ENCODE data around the gene MED29. TPM values are rescaled to one million over a fixed set of nuclear protein-coding genes. Genes with fewer than 3 reads are reported as not detected.

Gene MED29
- total RNA-seq, 1 experiment from 2014 or later = 32.0 TPM

DNA sequence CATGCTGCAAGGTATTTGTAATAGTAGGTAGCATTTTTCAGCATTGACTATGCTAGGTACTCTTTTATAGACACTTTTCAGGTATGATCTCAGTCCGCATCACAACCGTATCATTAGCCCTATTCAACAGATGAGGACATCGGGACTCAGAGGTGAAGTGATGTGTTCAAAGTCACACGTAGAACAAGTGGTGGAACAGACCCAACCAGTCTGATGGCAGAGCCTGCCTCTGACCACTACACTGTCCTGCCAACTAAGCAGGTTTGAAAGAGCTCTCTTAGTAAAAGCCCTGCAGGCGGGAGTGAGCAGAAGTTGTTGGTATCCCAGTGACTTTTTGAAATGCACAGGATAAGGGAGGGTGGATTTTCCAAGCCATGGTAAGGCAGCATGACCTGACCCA, 20.4 kb upstream of the MED29 start:
- Histone ChIP-seq H3K27ac (ENCODE audit: low read depth, low read length) (no peak overlapping the region), H3K79me2 (ENCODE audit: insufficient read depth, low read length) (no peaks in the 10 kb centered on the region), H3K4me3 (replicated peaks in 1 of 2; ENCODE audit: low read depth in 1 of 2, low read length in 2 of 2) (no peak overlapping the region), H3K36me3 (ENCODE audit: control insufficient read depth in 1 of 2, insufficient read depth in 2 of 2, low read length in 2 of 2) (peaks cover 26 to 46% of the 10 kb centered on the region in 2 experiments), H3K4me2 (ENCODE audit: low read length) (no peak overlapping the region), H3K9me2 (ENCODE audit: insufficient read depth) (no peaks in the 10 kb centered on the region), H3K4me1 (ENCODE audit: control insufficient read depth in 1 of 2, insufficient read depth in 2 of 2, low read length in 2 of 2) (no peaks in the 10 kb centered on the region), H3K27me3 (ENCODE audit: insufficient read depth, low read length) (no peaks in the 10 kb centered on the region), H3K9ac (ENCODE audit: low read length) (no peak overlapping the region), H3K9me3 (ENCODE audit: control insufficient read depth in 1 of 2, insufficient read depth in 1 of 2, low read depth in 1 of 2, low read length in 2 of 2) (no peaks in the 10 kb centered on the region), H2AFZ (ENCODE audit: low read depth, low read length, poor library complexity, severe bottlenecking) (no peak overlapping the region), H4K20me1 (ENCODE audit: insufficient read depth) (no peaks in the 10 kb centered on the region)
- no TSS peak for BruUV-seq (replicated peaks)
- RAD21 ChIA-PET (ENCODE audit: low non-redundant PET in 1 of 2, low total read pairs in 2 of 2, uncharacterized antibody in 2 of 2, unreplicated experiment in 2 of 2) = no interaction called here
- DNase-seq (ENCODE audit: low read depth, low spot score) (no peak), ATAC-seq (no peak)
- POLR2A ChIA-PET = interaction anchor here (0.6 kb wide), 1 partner anchor 1104 kb away, joined by 3 read pairs; no protein-coding TSS in a partner anchor
- no peak for TF ChIP-seq RAD21 (IDR thresholded peaks at IDR 0.05; ENCODE audit: low read depth)
- no peak for TF ChIP-seq ELF1 (IDR thresholded peaks at IDR 0.05; ENCODE audit: borderline replicate concordance, low read depth)
- no peak for TF ChIP-seq SRF (IDR thresholded peaks at IDR 0.05; ENCODE audit: low read depth)
- no peak for TF ChIP-seq SP1 (IDR thresholded peaks at IDR 0.05; ENCODE audit: low read depth)
- TF ChIP-seq FOSL1 (IDR thresholded peaks at IDR 0.05; ENCODE audit: low read depth) = no peak
- no peak for TF ChIP-seq EZH2phosphoT487 (IDR thresholded peaks at IDR 0.05; ENCODE audit: borderline replicate concordance)
- TF ChIP-seq, protein P1, sequence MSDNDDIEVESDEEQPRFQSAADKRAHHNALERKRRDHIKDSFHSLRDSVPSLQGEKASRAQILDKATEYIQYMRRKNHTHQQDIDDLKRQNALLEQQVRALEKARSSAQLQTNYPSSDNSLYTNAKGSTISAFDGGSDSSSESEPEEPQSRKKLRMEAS (IDR thresholded peaks at IDR 0.05) = no peak
- no peak for TF ChIP-seq TCF7L2 (IDR thresholded peaks at IDR 0.05; ENCODE audit: borderline replicate concordance, extremely low read depth, insufficient read depth, insufficient read length)
- TF ChIP-seq YY1 (IDR thresholded peaks at IDR 0.05; ENCODE audit: extremely low read depth, insufficient replicate concordance, low read depth, low read length) = no peak
- TF ChIP-seq, protein P2, sequence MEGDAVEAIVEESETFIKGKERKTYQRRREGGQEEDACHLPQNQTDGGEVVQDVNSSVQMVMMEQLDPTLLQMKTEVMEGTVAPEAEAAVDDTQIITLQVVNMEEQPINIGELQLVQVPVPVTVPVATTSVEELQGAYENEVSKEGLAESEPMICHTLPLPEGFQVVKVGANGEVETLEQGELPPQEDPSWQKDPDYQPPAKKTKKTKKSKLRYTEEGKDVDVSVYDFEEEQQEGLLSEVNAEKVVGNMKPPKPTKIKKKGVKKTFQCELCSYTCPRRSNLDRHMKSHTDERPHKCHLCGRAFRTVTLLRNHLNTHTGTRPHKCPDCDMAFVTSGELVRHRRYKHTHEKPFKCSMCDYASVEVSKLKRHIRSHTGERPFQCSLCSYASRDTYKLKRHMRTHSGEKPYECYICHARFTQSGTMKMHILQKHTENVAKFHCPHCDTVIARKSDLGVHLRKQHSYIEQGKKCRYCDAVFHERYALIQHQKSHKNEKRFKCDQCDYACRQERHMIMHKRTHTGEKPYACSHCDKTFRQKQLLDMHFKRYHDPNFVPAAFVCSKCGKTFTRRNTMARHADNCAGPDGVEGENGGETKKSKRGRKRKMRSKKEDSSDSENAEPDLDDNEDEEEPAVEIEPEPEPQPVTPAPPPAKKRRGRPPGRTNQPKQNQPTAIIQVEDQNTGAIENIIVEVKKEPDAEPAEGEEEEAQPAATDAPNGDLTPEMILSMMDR (IDR thresholded peaks at IDR 0.05 in 2 of 3, conservative IDR thresholded peaks at IDR 0.05 in 1 of 3; ENCODE audit: borderline replicate concordance in 1 of 3, insufficient read depth in 1 of 3, low read depth in 2 of 3, low read length in 2 of 3) = no peak
- TF ChIP-seq POLR2A (IDR thresholded peaks at IDR 0.05; ENCODE audit: borderline replicate concordance, extremely low read depth, insufficient read depth, insufficient read length) = no peak
- TF ChIP-seq, protein P3, sequence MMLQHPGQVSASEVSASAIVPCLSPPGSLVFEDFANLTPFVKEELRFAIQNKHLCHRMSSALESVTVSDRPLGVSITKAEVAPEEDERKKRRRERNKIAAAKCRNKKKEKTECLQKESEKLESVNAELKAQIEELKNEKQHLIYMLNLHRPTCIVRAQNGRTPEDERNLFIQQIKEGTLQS (IDR thresholded peaks at IDR 0.05) = no peak
- TF ChIP-seq CBX3 (IDR thresholded peaks at IDR 0.05; ENCODE audit: low read depth) = no peak
- TF ChIP-seq JUND (IDR thresholded peaks at IDR 0.05) = no peak
- no peak for TF ChIP-seq ZFX (IDR thresholded peaks at IDR 0.05)
- TF ChIP-seq, protein P4, sequence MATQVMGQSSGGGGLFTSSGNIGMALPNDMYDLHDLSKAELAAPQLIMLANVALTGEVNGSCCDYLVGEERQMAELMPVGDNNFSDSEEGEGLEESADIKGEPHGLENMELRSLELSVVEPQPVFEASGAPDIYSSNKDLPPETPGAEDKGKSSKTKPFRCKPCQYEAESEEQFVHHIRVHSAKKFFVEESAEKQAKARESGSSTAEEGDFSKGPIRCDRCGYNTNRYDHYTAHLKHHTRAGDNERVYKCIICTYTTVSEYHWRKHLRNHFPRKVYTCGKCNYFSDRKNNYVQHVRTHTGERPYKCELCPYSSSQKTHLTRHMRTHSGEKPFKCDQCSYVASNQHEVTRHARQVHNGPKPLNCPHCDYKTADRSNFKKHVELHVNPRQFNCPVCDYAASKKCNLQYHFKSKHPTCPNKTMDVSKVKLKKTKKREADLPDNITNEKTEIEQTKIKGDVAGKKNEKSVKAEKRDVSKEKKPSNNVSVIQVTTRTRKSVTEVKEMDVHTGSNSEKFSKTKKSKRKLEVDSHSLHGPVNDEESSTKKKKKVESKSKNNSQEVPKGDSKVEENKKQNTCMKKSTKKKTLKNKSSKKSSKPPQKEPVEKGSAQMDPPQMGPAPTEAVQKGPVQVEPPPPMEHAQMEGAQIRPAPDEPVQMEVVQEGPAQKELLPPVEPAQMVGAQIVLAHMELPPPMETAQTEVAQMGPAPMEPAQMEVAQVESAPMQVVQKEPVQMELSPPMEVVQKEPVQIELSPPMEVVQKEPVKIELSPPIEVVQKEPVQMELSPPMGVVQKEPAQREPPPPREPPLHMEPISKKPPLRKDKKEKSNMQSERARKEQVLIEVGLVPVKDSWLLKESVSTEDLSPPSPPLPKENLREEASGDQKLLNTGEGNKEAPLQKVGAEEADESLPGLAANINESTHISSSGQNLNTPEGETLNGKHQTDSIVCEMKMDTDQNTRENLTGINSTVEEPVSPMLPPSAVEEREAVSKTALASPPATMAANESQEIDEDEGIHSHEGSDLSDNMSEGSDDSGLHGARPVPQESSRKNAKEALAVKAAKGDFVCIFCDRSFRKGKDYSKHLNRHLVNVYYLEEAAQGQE (IDR thresholded peaks at IDR 0.05; ENCODE audit: low read depth) = no peak
- CTCF ChIA-PET = no interaction called here
- intact Hi-C loops (cut with micrococcal nuclease) = no loop called here
